ENCODE data around the gene ABCC1. TPM values are rescaled to one million over a fixed set of nuclear protein-coding genes. Genes with fewer than 3 reads are reported as not detected.

The ABCC1 gene
- polyA plus RNA-seq, 1 of the 3 experiments (the other 2 are of a cell fraction) = 23.7 TPM

GRCh38 chr16:16122264-16122663, 172.8 kb downstream of the ABCC1 start:
- WGBS (ENCODE audit: low lambda C conversion rate) = 100% methylated on average over 7 of the region's 12 CpGs
- TF ChIP-seq POLR2AphosphoS5 (IDR thresholded peaks at IDR 0.05; ENCODE audit: low read depth, low read length) = no peak
- no peak for TF ChIP-seq NFIC (IDR thresholded peaks at IDR 0.05; ENCODE audit: borderline replicate concordance)
- TF ChIP-seq YY1 (IDR thresholded peaks at IDR 0.05; ENCODE audit: low read depth) = no peak
- TF ChIP-seq USF1 (IDR thresholded peaks at IDR 0.05; ENCODE audit: borderline replicate concordance, low read depth) = no peak
- no peak for TF ChIP-seq ZBTB33 (IDR thresholded peaks at IDR 0.05; ENCODE audit: borderline replicate concordance, low read depth)
- no peak for TF ChIP-seq MXI1 (IDR thresholded peaks at IDR 0.05; ENCODE audit: low read depth, low read length)
- no peak for TF ChIP-seq FOXM1 (IDR thresholded peaks at IDR 0.05; ENCODE audit: low read depth)
- TF ChIP-seq RFX5 (IDR thresholded peaks at IDR 0.05; ENCODE audit: low read length) = no peak
- no peak for TF ChIP-seq JUND (IDR thresholded peaks at IDR 0.05)
- no peak for TF ChIP-seq GATA2 (CRISPR knock-in tag; IDR thresholded peaks at IDR 0.05)
- no peak for TF ChIP-seq TEAD4 (IDR thresholded peaks at IDR 0.05; ENCODE audit: borderline replicate concordance, insufficient read depth)
- no peak for TF ChIP-seq PBX3 (IDR thresholded peaks at IDR 0.05)
- no peak for TF ChIP-seq USF2 (IDR thresholded peaks at IDR 0.05; ENCODE audit: borderline replicate concordance, low read depth, low read length)
- TF ChIP-seq NRF1 (IDR thresholded peaks at IDR 0.05; ENCODE audit: low read depth, low read length) = no peak
- no peak for TF ChIP-seq ELF1 (IDR thresholded peaks at IDR 0.05)
- no peak for TF ChIP-seq TAF1 (IDR thresholded peaks at IDR 0.05; ENCODE audit: borderline replicate concordance, low read depth, low read length)
- no peak for DNase-seq
- H3K4me2 ChIP-seq = no peak overlapping the region
- H2AFZ ChIP-seq (ENCODE audit: low read depth) = no peak overlapping the region
- H3F3A ChIP-seq (replicated peaks; ENCODE audit: insufficient read depth) = peaks cover 9% of the 10 kb centered on the region
- no peaks in the 10 kb centered on the region for H3K9me3 ChIP-seq
- no peak overlapping the region for H3K27ac ChIP-seq (ENCODE audit: low read depth in 2 of 2, low read length in 1 of 2)
- H3K79me2 ChIP-seq (ENCODE audit: insufficient read depth) = no peaks in the 10 kb centered on the region
- POLR2A ChIA-PET = no interaction called here
- peaks cover 0 to 6% of the 10 kb centered on the region in 2 experiments; a peak in 1 of 4 replicates for H3K4me1 ChIP-seq (ENCODE audit: control insufficient read depth in 1 of 2, insufficient read depth in 2 of 2, low read depth in 1 of 2, low read length in 1 of 2)
- no peak overlapping the region for H3K4me3 ChIP-seq (ENCODE audit: low read depth in 2 of 2, low read length in 1 of 2)
- H3K27me3 ChIP-seq (ENCODE audit: insufficient read depth) = no peaks in the 10 kb centered on the region
- H4K20me1 ChIP-seq (ENCODE audit: insufficient read depth) = no peaks in the 10 kb centered on the region
- peaks cover 17 to 48% of the 10 kb centered on the region in 2 experiments for H3K36me3 ChIP-seq (replicated peaks in 1 of 2; ENCODE audit: control insufficient read depth in 1 of 2, insufficient read depth in 2 of 2, low read length in 1 of 2)
- no peak overlapping the region for H3K9ac ChIP-seq
- no peaks in the 10 kb centered on the region for H3K9me2 ChIP-seq
- CTCF ChIA-PET = interaction anchor here (0.6 kb wide), 1 partner anchor 19 kb away, joined by 3 read pairs; no protein-coding TSS in a partner anchor

Measured in SK-N-SH (cell line).